IMR-90 (cell line): ENCODE results near the gene NAGLU. TPM values are rescaled to one million over a fixed set of nuclear protein-coding genes. Genes with fewer than 3 reads are reported as not detected.

Experiments used
- ATAC-seq: fragments of 200-7000 bp; cut with Tn5 transposase; 2 replicates; pipeline ENCODE4 v1.9.1; 2020; ENCODE audit warnings: low read depth, mild to moderate bottlenecking, moderate library complexity
- BruUV-seq: library from RNA; stranded (reverse); fragments of 400-500 nt; replicated peaks from 2 replicates; lab custom pipeline; 2021; lab: Mats Ljungman, UMichigan
- CTCF ChIA-PET: fragments of 300-600 bp; formaldehyde crosslinking; extraction: SDS; loops from one replicate; lab custom pipeline; 2021; ENCODE audit warnings: antibody characterized with exemption; lab: Yijun Ruan, JAX
- POLR2A ChIA-PET: fragments of 300-600 bp; sonication (Branson Sonifier 250); formaldehyde crosslinking; loops from one replicate; lab custom pipeline; 2022; ENCODE audit warnings: antibody characterized with exemption; ENCODE audit not compliant: unreplicated experiment; lab: Charles Lee
- DNase-seq: peaks from one replicate; pipeline ENCODE4 v3.0.0; 2013
- H2AFZ ChIP-seq: replicated peaks from 2 replicates; pipeline ENCODE3; 2013; ENCODE audit warnings: low read length, mild to moderate bottlenecking; ENCODE audit not compliant: poor library complexity
- H2AK5ac ChIP-seq: 2 replicates; pipeline ENCODE4 v1.6.1; 2013; ENCODE audit warnings: low read depth, low read length, inconsistent platforms
- H2AK9ac ChIP-seq: replicated peaks from 2 replicates; pipeline ENCODE3; 2013; ENCODE audit warnings: mild to moderate bottlenecking, low read depth, low read length, moderate library complexity; ENCODE audit not compliant: poor library complexity
- H2BK120ac ChIP-seq: 2 replicates; pipeline ENCODE4 v1.6.1; 2013; ENCODE audit warnings: low read depth, low read length, inconsistent platforms
- H2BK15ac ChIP-seq: 3 replicates; pipeline ENCODE4 v1.6.1; 2013; ENCODE audit warnings: low read depth, low read length, inconsistent platforms
- H2BK20ac ChIP-seq: 2 replicates; pipeline ENCODE4 v1.6.1; 2013; ENCODE audit warnings: low read depth, mild to moderate bottlenecking, inconsistent platforms, low read length, moderate library complexity
- H2BK5ac ChIP-seq: 2 replicates; pipeline ENCODE4 v1.6.1; 2013; ENCODE audit warnings: mild to moderate bottlenecking, low read depth, low read length, inconsistent platforms; ENCODE audit not compliant: poor library complexity, severe bottlenecking
- H3K14ac ChIP-seq: replicated peaks from 2 replicates; pipeline ENCODE4 v1.6.1; 2013; ENCODE audit warnings: low read depth, low read length, inconsistent platforms
- H3K18ac ChIP-seq: 2 replicates; pipeline ENCODE4 v1.6.1; 2013; ENCODE audit warnings: low read depth, low read length, control low read depth
- H3K23ac ChIP-seq: 2 replicates; pipeline ENCODE4 v1.6.1; 2013; ENCODE audit warnings: low read depth, low read length, inconsistent platforms
- H3K27ac ChIP-seq: 2 replicates; pipeline ENCODE4 v1.5.1; 2013; ENCODE audit warnings: mild to moderate bottlenecking, control low read depth, low read length; ENCODE audit not compliant: insufficient read depth
- H3K27me3 ChIP-seq: 2 replicates; pipeline ENCODE4 v1.6.1; 2013; ENCODE audit warnings: low read length; ENCODE audit not compliant: control insufficient read depth, insufficient read depth
- H3K36me3 ChIP-seq: 2 replicates; pipeline ENCODE4 v1.6.1; 2013; ENCODE audit warnings: low read length, mixed read lengths; ENCODE audit not compliant: control insufficient read depth, insufficient read depth
- H3K4ac ChIP-seq: 2 replicates; pipeline ENCODE4 v1.6.1; 2013; ENCODE audit warnings: low read depth, low read length, inconsistent platforms
- H3K4me1 ChIP-seq: 2 replicates; pipeline ENCODE4 v1.6.1; 2013; ENCODE audit warnings: low read length, mixed read lengths; ENCODE audit not compliant: control insufficient read depth, insufficient read depth
- H3K4me2 ChIP-seq: 2 replicates; pipeline ENCODE4 v1.6.1; 2013; ENCODE audit warnings: low read depth, mild to moderate bottlenecking, control low read depth, low read length, moderate library complexity
- H3K4me3 ChIP-seq: 2 replicates; pipeline ENCODE4 v1.5.1; 2013; ENCODE audit warnings: low read depth, mild to moderate bottlenecking, control low read depth, low read length, moderate library complexity; ENCODE audit not compliant: insufficient read depth
- H3K56ac ChIP-seq: 2 replicates; pipeline ENCODE4 v1.6.1; 2013; ENCODE audit warnings: low read length, inconsistent platforms; ENCODE audit not compliant: insufficient read depth; ENCODE audit errors: extremely low read depth
- H3K79me1 ChIP-seq, 2 experiments: 2 replicates each; pipeline ENCODE4 v1.6.1; 2013; ENCODE audit warnings: low read length in 2 of 2, inconsistent platforms in 1 of 2, low read depth in 1 of 2
- H3K9ac ChIP-seq: 2 replicates; pipeline ENCODE4 v1.6.1; 2013; ENCODE audit warnings: low read depth, low read length, control low read depth
- H3K9me1 ChIP-seq: 2 replicates; pipeline ENCODE4 v1.6.1; 2013; ENCODE audit warnings: low read length, inconsistent platforms; ENCODE audit not compliant: insufficient read depth
- H3K9me3 ChIP-seq: 2 replicates; pipeline ENCODE4 v1.6.1; 2013; ENCODE audit warnings: low read length; ENCODE audit not compliant: control insufficient read depth, insufficient read depth
- H4K20me1 ChIP-seq: 2 replicates; pipeline ENCODE4 v1.6.1; 2013; ENCODE audit warnings: low read length, inconsistent platforms; ENCODE audit not compliant: insufficient read depth
- H4K5ac ChIP-seq: 2 replicates; pipeline ENCODE4 v1.6.1; 2013; ENCODE audit warnings: mild to moderate bottlenecking, low read depth, low read length, control low read depth
- H4K8ac ChIP-seq, 2 experiments: 2 replicates each; pipeline ENCODE4 v1.6.1; 2013; ENCODE audit warnings: low read depth in 2 of 2, low read length in 2 of 2, control low read depth in 1 of 2, inconsistent platforms in 1 of 2
- H4K91ac ChIP-seq: 2 replicates; pipeline ENCODE4 v1.6.1; 2013; ENCODE audit warnings: low read depth, low read length, inconsistent platforms; ENCODE audit not compliant: insufficient read depth
- BHLHE40 ChIP-seq: fragments of 150-350 bp; IDR thresholded peaks from 2 replicates; pipeline ENCODE4 v1.6.1; 2016; ENCODE audit warnings: mild to moderate bottlenecking, low read depth, low read length
- CEBPB ChIP-seq: IDR thresholded peaks from 2 replicates; pipeline ENCODE4 v1.6.1; 2012; ENCODE audit warnings: low read depth, low read length, improper control_type of control experiment
- CHD1 ChIP-seq: IDR thresholded peaks from 2 replicates; pipeline ENCODE4 v1.6.1; 2012; ENCODE audit warnings: low read depth, low read length, improper control_type of control experiment
- FOS ChIP-seq: fragments of 150-350 bp; IDR thresholded peaks from 2 replicates; pipeline ENCODE4 v1.6.1; 2016; ENCODE audit warnings: low read depth, low read length
- MAFK ChIP-seq: IDR thresholded peaks from 2 replicates; pipeline ENCODE4 v1.6.1; 2012; ENCODE audit warnings: low read depth, low read length, improper control_type of control experiment
- MAZ ChIP-seq: IDR thresholded peaks from 2 replicates; pipeline ENCODE4 v1.6.1; 2012; ENCODE audit warnings: low read depth, mild to moderate bottlenecking, low read length, improper control_type of control experiment, moderate library complexity, borderline replicate concordance
- MXI1 ChIP-seq: IDR thresholded peaks from 2 replicates; pipeline ENCODE4 v1.6.1; 2012; ENCODE audit warnings: low read depth, mild to moderate bottlenecking, low read length, moderate library complexity, borderline replicate concordance
- NFE2L2 ChIP-seq: fragments of 150-350 bp; IDR thresholded peaks from 2 replicates; pipeline ENCODE4 v1.6.1; 2016; ENCODE audit warnings: low read depth, mild to moderate bottlenecking, low read length
- POLR2A ChIP-seq: IDR thresholded peaks from 2 replicates; pipeline ENCODE4 v1.6.1; 2012; ENCODE audit warnings: mild to moderate bottlenecking, low read depth, low read length
- RAD21 ChIP-seq: IDR thresholded peaks from 2 replicates; pipeline ENCODE4 v1.6.1; 2012; ENCODE audit warnings: low read length, improper control_type of control experiment
- RCOR1 ChIP-seq: IDR thresholded peaks from 2 replicates; pipeline ENCODE4 v1.6.1; 2012; ENCODE audit warnings: mild to moderate bottlenecking, low read length, improper control_type of control experiment; ENCODE audit not compliant: insufficient replicate concordance
- RFX5 ChIP-seq: IDR thresholded peaks from 2 replicates; pipeline ENCODE4 v1.8.0; 2012; ENCODE audit warnings: low read depth, mild to moderate bottlenecking, low read length, moderate library complexity
- SMC3 ChIP-seq: fragments of 150-350 bp; IDR thresholded peaks from 2 replicates; pipeline ENCODE4 v1.6.1; 2016; ENCODE audit warnings: low read depth, mild to moderate bottlenecking, antibody characterized with exemption, low read length, moderate library complexity
- USF2 ChIP-seq: fragments of 150-350 bp; IDR thresholded peaks from 2 replicates; pipeline ENCODE4 v1.6.1; 2017; ENCODE audit warnings: mild to moderate bottlenecking, antibody characterized with exemption, low read length, low read depth
- WGBS, 2 experiments: methylation state at CpG; one replicate each; pipeline versions ENCODE4 v1.1.5 to v1.1.7; 2013; ENCODE audit warnings: missing lambda C conversion rate in 2 of 2; ENCODE audit not compliant: insufficient read length in 1 of 2; ENCODE audit errors: extremely low coverage in 2 of 2; 5-methylcytosine and 5-hydroxymethylcytosine counted together
- dilution Hi-C: fragments of 300-500 bp; cut with HindIII; formaldehyde crosslinking; loops from one replicate; pipeline ENCODE4 v1.14.3; 2018; ENCODE audit warnings: low sequenced_read_pairs; ENCODE audit not compliant: unreplicated experiment
- in situ Hi-C: fragments of 300-500 bp; cut with MboI; formaldehyde crosslinking; loops from 3 replicates; pipeline ENCODE4 v1.14.3; 2019; ENCODE audit warnings: low sequenced_read_pairs, inconsistent platforms, mixed read lengths
- intact Hi-C: fragments of 100-400 bp; cut with micrococcal nuclease; formaldehyde crosslinking; loops from 2 replicates; pipeline ENCODE4 v1.10.0; 2022
- polyA plus RNA-seq, 3 experiments: library from polyadenylated mRNA; depleted of rRNA; stranded (reverse); fragments of >200 nt; gene quantifications; 2 replicates each; pipeline ENCODE4 v1.2.3, GENCODE V29; 2012; ENCODE audit warnings: low replicate concordance in 1 of 3
- total RNA-seq: library from RNA; depleted of rRNA; stranded (reverse); fragments of >200 nt; gene quantifications from 2 replicates; pipeline ENCODE4 v1.2.3, GENCODE V29; 2012
- TF ChIP-seq, protein P1 (sequence below): fragments of 150-350 bp; IDR thresholded peaks from 2 replicates; pipeline ENCODE4 v1.6.1; 2016; ENCODE audit warnings: low read depth, mild to moderate bottlenecking, low read length, moderate library complexity, borderline replicate concordance
- TF ChIP-seq, protein P2 (sequence below): conservative IDR thresholded peaks from 2 replicates; pipeline ENCODE4 v1.5.1; 2012; ENCODE audit warnings: mild to moderate bottlenecking, low read depth, low read length, improper control_type of control experiment

Gene NAGLU
- total and polyA plus RNA-seq, 2 of the 4 experiments (the other 2 are of a cell fraction) = 6.5 to 29.2 TPM

DNA sequence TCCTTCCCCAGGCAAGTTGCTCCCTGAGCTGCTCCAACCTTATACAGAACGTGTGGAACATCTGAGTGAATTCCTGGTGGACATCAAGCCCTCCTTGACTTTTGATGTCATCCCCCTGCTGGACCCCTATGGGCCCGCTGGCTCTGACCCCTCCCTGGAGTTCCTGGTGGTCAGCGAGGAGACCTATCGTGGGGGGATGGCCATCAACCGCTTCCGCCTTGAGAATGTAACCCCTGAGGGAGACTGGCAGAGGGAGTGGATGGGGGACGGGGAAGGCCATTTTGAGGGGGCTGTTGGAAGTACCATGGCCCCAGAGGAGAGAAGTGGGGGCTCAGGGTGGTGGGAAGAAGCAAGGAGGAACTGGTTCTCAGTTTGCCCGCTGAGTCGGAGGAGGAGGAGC lies 27.9 kb downstream of the NAGLU start:
- ChIA-PET POLR2A (no interaction called here), CTCF (no interaction called here)
- H3K4ac ChIP-seq = no peak overlapping the region
- H3K9me1 ChIP-seq = peaks cover 21% of the 10 kb centered on the region
- peak overlapping the region; percentile 6 for H2AK9ac ChIP-seq
- no peak overlapping the region for H3K56ac ChIP-seq
- no peak overlapping the region for H4K8ac ChIP-seq
- H4K5ac ChIP-seq = no peak overlapping the region
- dilution Hi-C loops = no loop called here
- H3K18ac ChIP-seq = no peak overlapping the region
- no peak overlapping the region for H3K4me2 ChIP-seq
- H4K91ac ChIP-seq = no peak overlapping the region
- in situ Hi-C loops = no loop called here
- H2BK5ac ChIP-seq = no peak overlapping the region
- WGBS, 2 experiments = 40% methylated on average over 1 of the region's 9 CpGs; no CpG with 5 or more reads in 1 of the 2 experiments
- no peak overlapping the region for H3K9ac ChIP-seq
- no peak overlapping the region for H2AFZ ChIP-seq
- H3K79me1 ChIP-seq = peaks cover 34 to 71% of the 10 kb centered on the region in 2 experiments
- H3K27ac ChIP-seq = no peak overlapping the region
- no peak for DNase-seq
- H3K4me3 ChIP-seq = no peak overlapping the region
- no peak overlapping the region for H2AK5ac ChIP-seq
- BruUV-seq = no TSS peak
- peaks cover 4% of the 10 kb centered on the region; the same call in 1 of the 2 replicates for H4K20me1 ChIP-seq
- H2BK20ac ChIP-seq = no peak overlapping the region
- H2BK120ac ChIP-seq = no peak overlapping the region
- H2BK15ac ChIP-seq = no peak overlapping the region
- TF ChIP-seq RCOR1 (no peak), POLR2A (no peak), MAFK (no peak), FOS (no peak), CHD1 (no peak), RFX5 (no peak), MAZ (no peak), SMC3 (no peak), CEBPB (no peak), USF2 (no peak), BHLHE40 (no peak), NFE2L2 (no peak), RAD21 (no peak), MXI1 (no peak)
- TF ChIP-seq, protein P1, sequence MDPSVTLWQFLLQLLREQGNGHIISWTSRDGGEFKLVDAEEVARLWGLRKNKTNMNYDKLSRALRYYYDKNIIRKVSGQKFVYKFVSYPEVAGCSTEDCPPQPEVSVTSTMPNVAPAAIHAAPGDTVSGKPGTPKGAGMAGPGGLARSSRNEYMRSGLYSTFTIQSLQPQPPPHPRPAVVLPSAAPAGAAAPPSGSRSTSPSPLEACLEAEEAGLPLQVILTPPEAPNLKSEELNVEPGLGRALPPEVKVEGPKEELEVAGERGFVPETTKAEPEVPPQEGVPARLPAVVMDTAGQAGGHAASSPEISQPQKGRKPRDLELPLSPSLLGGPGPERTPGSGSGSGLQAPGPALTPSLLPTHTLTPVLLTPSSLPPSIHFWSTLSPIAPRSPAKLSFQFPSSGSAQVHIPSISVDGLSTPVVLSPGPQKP = no peak
- TF ChIP-seq, protein P2, sequence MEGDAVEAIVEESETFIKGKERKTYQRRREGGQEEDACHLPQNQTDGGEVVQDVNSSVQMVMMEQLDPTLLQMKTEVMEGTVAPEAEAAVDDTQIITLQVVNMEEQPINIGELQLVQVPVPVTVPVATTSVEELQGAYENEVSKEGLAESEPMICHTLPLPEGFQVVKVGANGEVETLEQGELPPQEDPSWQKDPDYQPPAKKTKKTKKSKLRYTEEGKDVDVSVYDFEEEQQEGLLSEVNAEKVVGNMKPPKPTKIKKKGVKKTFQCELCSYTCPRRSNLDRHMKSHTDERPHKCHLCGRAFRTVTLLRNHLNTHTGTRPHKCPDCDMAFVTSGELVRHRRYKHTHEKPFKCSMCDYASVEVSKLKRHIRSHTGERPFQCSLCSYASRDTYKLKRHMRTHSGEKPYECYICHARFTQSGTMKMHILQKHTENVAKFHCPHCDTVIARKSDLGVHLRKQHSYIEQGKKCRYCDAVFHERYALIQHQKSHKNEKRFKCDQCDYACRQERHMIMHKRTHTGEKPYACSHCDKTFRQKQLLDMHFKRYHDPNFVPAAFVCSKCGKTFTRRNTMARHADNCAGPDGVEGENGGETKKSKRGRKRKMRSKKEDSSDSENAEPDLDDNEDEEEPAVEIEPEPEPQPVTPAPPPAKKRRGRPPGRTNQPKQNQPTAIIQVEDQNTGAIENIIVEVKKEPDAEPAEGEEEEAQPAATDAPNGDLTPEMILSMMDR = no peak
- intact Hi-C loops = no loop called here
- no peaks in the 10 kb centered on the region for H3K9me3 ChIP-seq
- no peak overlapping the region for H3K14ac ChIP-seq
- no peaks in the 10 kb centered on the region for H3K27me3 ChIP-seq
- H3K23ac ChIP-seq = no peak overlapping the region
- ATAC-seq = no peak
- peaks cover 19% of the 10 kb centered on the region for H3K4me1 ChIP-seq
- peaks cover 34% of the 10 kb centered on the region for H3K36me3 ChIP-seq
